ENCODE data around the gene ITPKC. TPM values are rescaled to one million over a fixed set of nuclear protein-coding genes. Genes with fewer than 3 reads are reported as not detected.

The ITPKC gene
- 11.5 TPM for polyA plus RNA-seq (2013, experiment 1 of 2)
- 9.0 TPM for polyA plus RNA-seq (2013, experiment 2 of 2)

DNA sequence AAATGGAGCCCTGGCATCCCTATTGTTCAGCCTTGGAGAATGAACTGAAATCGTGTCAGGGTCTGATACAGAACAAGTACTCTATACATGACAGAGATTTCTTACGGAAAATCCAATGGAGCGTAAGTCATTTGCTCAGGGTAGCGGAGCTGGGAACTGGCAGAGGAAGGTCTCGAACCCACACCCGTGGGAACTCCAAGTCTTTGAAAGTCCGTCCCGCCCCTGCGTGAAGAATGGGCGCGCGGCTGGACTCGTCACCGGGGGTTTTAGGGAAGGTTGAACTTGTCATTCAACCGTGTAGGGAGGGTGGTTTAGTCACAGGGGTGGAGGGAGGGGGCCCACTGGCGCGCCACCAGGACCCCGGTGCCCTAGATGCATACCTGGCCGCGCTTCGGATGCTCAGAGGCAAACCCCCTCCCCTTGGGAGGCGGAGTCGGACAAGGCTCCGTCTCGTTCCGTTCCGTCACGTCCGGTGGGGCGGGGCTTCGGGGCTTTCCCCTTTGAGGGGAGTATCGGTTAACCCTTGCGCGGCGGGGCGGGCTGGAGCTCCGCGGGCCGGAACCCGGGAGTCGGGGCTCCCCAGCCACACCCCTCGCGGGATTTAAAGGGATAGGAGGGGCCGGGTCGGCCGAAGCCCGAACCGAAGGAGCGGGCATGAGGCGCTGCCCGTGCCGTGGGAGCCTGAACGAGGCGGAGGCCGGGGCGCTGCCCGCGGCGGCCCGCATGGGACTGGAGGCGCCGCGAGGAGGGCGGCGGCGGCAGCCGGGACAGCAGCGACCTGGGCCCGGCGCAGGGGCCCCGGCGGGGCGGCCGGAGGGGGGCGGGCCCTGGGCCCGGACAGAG, at the start of gene ITPKC, which contains the start of gene COQ8B:
ITPKC (plus strand) TSS at position 631 of the 843 bp plus-strand sequence; CDS start at position 655, 24 bp downstream.
COQ8B (minus strand) TSS at position 405 of the 843 bp plus-strand sequence. CDS start 2,254 bp downstream, outside the sequence.
- Histone ChIP-seq H3K4me1 (ENCODE audit: control insufficient read depth, insufficient read depth, low read length, poor library complexity, severe bottlenecking) (peaks cover 14% of the 10 kb centered on the region), H3K36me3 (ENCODE audit: control insufficient read depth, insufficient read depth, low read length) (peaks cover 21% of the 10 kb centered on the region), H3K9me3 (ENCODE audit: control insufficient read depth, low read length) (no peaks in the 10 kb centered on the region), H3K27ac (ENCODE audit: low read depth, low read length, severe bottlenecking) (peak within 1 kb of the TSS; percentile 99), H3K4me3 (ENCODE audit: extremely low read depth, insufficient read depth, low read length, poor library complexity, severe bottlenecking) (peak within 1 kb of the TSS; percentile 76)
- 0 to 1% methylated on average over 49 to 56 of the region's 76 CpGs for WGBS, 2 experiments (ENCODE audit: insufficient coverage in 2 of 2)

DNA sequence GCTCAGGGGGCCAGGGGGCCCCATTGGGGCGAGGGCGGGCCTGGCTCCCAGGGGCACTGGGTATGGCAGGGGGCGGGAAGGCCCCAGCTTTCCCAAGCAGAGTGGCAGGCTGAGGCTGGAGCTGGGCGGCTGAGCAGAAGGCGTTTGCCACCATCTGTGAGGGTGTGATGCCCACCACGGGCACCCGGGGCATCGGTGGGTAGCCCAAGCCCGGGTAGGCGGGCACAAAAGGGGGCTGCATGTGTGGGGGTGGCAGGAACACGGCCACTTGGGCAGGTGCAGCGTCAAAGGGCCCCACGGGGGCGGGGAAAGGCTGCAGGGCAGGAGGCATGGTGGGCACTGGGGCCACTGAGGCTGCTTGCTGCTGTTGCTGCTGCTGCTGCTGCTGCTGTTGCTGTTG, 49.3 kb upstream of the ITPKC start:
- H3K4me1 ChIP-seq (ENCODE audit: control insufficient read depth, insufficient read depth, low read length, poor library complexity, severe bottlenecking): peaks cover 9% of the 10 kb centered on the region
- no peak overlapping the region for H3K4me3 ChIP-seq (ENCODE audit: extremely low read depth, insufficient read depth, low read length, poor library complexity, severe bottlenecking)
- no peak overlapping the region for H3K27ac ChIP-seq (ENCODE audit: low read depth, low read length, severe bottlenecking)
- H3K9me3 ChIP-seq (ENCODE audit: control insufficient read depth, low read length): peaks cover 4% of the 10 kb centered on the region
- H3K36me3 ChIP-seq (ENCODE audit: control insufficient read depth, insufficient read depth, low read length): peaks cover 55% of the 10 kb centered on the region
- 95 to 96% methylated on average over 12 to 14 of the region's 14 CpGs for WGBS, 2 experiments (ENCODE audit: insufficient coverage in 2 of 2)

DNA sequence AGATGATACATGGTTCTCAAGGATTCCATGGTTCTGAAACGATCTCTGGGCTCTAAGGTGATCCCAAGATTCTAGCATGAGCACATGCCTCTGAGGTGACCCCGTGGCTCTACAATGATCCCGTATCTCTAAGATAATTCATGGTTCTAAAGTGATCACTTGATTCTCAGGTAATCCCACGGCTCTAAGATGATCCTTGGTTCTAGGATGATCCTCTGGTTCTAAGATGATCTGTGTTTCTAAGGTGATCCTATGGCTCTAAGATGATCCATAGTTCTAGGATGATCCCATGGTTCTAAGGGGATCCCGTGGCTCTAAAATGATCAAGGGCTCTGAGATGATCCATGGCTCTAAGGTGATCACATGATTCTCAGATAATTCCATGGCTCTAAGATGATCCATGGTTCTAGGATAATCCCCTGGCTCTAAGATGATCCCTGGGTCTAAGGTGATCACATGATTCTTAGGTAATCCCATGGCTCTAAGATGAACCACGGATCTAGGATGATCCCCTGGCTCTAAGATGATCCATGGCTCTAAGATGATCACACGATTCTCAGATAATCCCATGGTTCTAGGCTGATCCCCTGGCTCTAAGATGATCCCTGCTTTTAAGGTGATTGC, 47.8 kb upstream of the ITPKC start:
- Histone ChIP-seq H3K36me3 (ENCODE audit: control insufficient read depth, insufficient read depth, low read length) (peaks cover 70% of the 10 kb centered on the region), H3K27ac (ENCODE audit: low read depth, low read length, severe bottlenecking) (no peak overlapping the region), H3K9me3 (ENCODE audit: control insufficient read depth, low read length) (peaks cover 4% of the 10 kb centered on the region), H3K4me3 (ENCODE audit: extremely low read depth, insufficient read depth, low read length, poor library complexity, severe bottlenecking) (no peak overlapping the region), H3K4me1 (ENCODE audit: control insufficient read depth, insufficient read depth, low read length, poor library complexity, severe bottlenecking) (peaks cover 1% of the 10 kb centered on the region)
- WGBS, 2 experiments (ENCODE audit: insufficient coverage in 2 of 2): 91 to 96% methylated on average over 7 of the region's 7 CpGs

DNA sequence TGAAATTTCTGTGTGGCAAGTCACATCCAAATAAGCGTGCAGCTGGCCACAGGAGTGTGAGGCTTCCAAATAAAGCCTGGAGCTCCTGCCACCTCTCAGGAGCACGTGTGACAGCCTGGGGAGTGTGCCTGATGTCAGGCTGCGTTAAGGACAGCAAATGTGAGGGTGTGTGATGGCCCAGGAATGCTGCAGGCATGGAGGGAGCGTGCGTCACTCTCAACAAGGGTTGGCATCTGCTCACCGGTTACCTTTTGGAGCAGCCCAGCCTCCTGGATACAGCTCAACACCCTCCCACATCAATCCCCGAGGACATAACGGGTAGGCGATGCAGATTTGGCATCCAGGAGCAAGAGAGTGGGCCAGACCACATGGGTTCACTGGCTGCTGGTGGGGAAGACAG, 45.5 kb upstream of the ITPKC start:
- Histone ChIP-seq H3K9me3 (ENCODE audit: control insufficient read depth, low read length) (peaks cover 4% of the 10 kb centered on the region), H3K4me1 (ENCODE audit: control insufficient read depth, insufficient read depth, low read length, poor library complexity, severe bottlenecking) (no peaks in the 10 kb centered on the region), H3K36me3 (ENCODE audit: control insufficient read depth, insufficient read depth, low read length) (peaks cover 91% of the 10 kb centered on the region), H3K27ac (ENCODE audit: low read depth, low read length, severe bottlenecking) (no peak overlapping the region), H3K4me3 (ENCODE audit: extremely low read depth, insufficient read depth, low read length, poor library complexity, severe bottlenecking) (no peak overlapping the region)
- WGBS, 2 experiments (ENCODE audit: insufficient coverage in 2 of 2): 93 to 98% methylated on average over 5 to 8 of the region's 9 CpGs

DNA sequence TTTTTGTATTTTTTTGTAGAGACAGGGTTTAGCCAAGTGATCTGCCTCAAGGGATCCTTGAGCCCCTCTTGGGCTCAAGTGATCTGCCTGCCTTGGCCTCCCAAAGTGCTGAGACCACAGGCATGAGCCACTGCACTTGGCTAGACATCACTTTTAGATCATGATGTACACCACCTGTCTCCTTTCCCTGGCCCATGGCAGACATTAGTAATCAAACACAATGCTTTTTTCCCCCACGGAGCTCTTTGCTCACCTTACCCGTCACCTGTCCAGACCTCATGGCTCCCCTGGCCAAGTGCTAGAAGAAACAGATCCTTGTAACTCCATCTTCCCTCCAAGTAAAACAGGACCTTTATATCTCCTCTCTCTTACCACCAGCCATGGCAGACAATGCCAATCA, 44.9 kb upstream of the ITPKC start:
- H3K4me3 ChIP-seq (ENCODE audit: extremely low read depth, insufficient read depth, low read length, poor library complexity, severe bottlenecking): no peak overlapping the region
- peaks cover 4% of the 10 kb centered on the region for H3K9me3 ChIP-seq (ENCODE audit: control insufficient read depth, low read length)
- H3K27ac ChIP-seq (ENCODE audit: low read depth, low read length, severe bottlenecking): no peak overlapping the region
- H3K36me3 ChIP-seq (ENCODE audit: control insufficient read depth, insufficient read depth, low read length): peaks cover 96% of the 10 kb centered on the region
- 83 to 90% methylated on average over 1 to 2 of the region's 2 CpGs for WGBS, 2 experiments (ENCODE audit: insufficient coverage in 2 of 2)
- H3K4me1 ChIP-seq (ENCODE audit: control insufficient read depth, insufficient read depth, low read length, poor library complexity, severe bottlenecking): no peaks in the 10 kb centered on the region

DNA sequence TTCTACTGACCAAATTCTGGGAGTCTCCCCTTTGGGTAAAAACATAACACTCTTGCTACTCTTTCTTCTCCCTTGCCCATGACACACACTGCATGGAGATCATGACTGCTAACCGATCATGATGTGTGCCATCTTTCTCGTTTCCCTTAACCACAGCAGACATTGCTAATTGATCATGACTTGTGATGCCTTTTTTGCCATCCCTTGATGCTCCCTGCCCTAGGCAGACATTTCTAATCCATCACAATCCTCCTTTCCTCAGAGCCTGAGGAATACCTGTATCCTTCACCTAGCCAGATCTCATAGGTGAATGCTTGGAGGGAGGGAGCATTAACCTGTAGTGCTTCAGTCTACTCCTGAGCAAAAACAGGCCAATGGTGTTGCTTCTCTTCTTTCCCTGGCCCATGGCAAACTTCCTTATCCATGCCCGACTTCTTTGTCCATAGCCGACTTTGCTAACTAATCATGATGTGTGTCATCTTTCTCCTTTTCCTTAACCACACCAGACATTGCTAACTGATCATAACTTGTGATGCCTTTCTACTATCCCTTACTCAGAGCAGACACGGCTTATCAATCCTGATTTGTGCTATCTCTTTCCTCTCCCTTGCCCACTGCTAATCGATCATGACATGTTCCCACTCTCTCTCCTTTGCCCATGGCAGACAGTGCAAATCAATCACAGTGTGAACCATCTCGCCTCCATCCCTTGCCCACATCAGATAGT, 44.2 kb upstream of the ITPKC start:
- Histone ChIP-seq H3K36me3 (ENCODE audit: control insufficient read depth, insufficient read depth, low read length) (peaks cover 96% of the 10 kb centered on the region), H3K4me3 (ENCODE audit: extremely low read depth, insufficient read depth, low read length, poor library complexity, severe bottlenecking) (no peak overlapping the region), H3K9me3 (ENCODE audit: control insufficient read depth, low read length) (peaks cover 4% of the 10 kb centered on the region), H3K27ac (ENCODE audit: low read depth, low read length, severe bottlenecking) (no peak overlapping the region), H3K4me1 (ENCODE audit: control insufficient read depth, insufficient read depth, low read length, poor library complexity, severe bottlenecking) (no peaks in the 10 kb centered on the region)
- WGBS, 2 experiments (ENCODE audit: insufficient coverage in 2 of 2): 94 to 95% methylated on average over 7 of the region's 7 CpGs

DNA sequence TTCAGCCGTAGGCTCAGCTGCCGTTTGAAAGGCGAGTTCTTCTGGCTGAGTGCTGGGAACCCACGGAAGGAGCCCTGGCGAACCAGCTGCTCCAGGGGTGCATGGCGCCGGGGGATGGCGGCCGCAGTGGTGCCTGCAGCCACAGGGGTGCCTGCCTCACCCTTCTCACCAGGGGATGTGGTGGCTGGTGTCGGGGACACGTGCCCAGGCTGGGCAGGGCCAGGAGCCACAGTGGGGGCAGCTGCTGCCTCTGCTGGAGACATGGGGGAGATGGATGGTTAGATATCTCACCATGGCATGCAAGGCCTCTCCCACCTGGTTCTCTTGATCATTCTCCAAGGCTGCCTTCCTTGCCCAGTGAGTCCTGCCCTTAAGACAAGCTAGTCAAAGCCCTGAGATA, 43.5 kb upstream of the ITPKC start:
- H3K27ac ChIP-seq (ENCODE audit: low read depth, low read length, severe bottlenecking): no peak overlapping the region
- H3K4me3 ChIP-seq (ENCODE audit: extremely low read depth, insufficient read depth, low read length, poor library complexity, severe bottlenecking): no peak overlapping the region
- H3K4me1 ChIP-seq (ENCODE audit: control insufficient read depth, insufficient read depth, low read length, poor library complexity, severe bottlenecking): no peaks in the 10 kb centered on the region
- peaks cover 4% of the 10 kb centered on the region for H3K9me3 ChIP-seq (ENCODE audit: control insufficient read depth, low read length)
- peaks cover 97% of the 10 kb centered on the region for H3K36me3 ChIP-seq (ENCODE audit: control insufficient read depth, insufficient read depth, low read length)
- 96 to 98% methylated on average over 8 to 9 of the region's 11 CpGs for WGBS, 2 experiments (ENCODE audit: insufficient coverage in 2 of 2)

DNA sequence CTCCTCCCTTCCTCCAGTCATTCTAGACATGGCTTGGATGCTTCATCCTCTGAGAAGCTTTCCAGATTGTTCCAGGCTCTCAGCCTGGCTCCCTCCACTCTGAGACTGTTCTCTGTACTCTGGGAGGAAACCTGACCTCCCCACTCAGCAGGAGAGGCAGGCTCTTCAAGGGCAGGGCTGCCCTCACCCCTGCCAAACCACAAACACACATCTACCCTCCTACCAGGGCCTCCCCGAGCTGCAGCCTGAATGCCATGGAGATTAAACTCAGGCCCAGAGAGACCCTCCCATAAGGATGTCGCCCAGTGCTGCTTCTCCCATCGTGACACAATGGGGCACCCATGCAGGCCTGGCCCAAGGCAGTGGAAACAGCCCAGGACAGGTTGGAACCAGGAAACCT, 42.6 kb upstream of the ITPKC start:
- no peak overlapping the region for H3K4me3 ChIP-seq (ENCODE audit: extremely low read depth, insufficient read depth, low read length, poor library complexity, severe bottlenecking)
- H3K27ac ChIP-seq (ENCODE audit: low read depth, low read length, severe bottlenecking): no peak overlapping the region
- WGBS, 2 experiments (ENCODE audit: insufficient coverage in 2 of 2): 90 to 96% methylated on average over 3 of the region's 3 CpGs
- peaks cover 4% of the 10 kb centered on the region for H3K9me3 ChIP-seq (ENCODE audit: control insufficient read depth, low read length)
- H3K36me3 ChIP-seq (ENCODE audit: control insufficient read depth, insufficient read depth, low read length): peaks cover 97% of the 10 kb centered on the region
- H3K4me1 ChIP-seq (ENCODE audit: control insufficient read depth, insufficient read depth, low read length, poor library complexity, severe bottlenecking): no peaks in the 10 kb centered on the region

DNA sequence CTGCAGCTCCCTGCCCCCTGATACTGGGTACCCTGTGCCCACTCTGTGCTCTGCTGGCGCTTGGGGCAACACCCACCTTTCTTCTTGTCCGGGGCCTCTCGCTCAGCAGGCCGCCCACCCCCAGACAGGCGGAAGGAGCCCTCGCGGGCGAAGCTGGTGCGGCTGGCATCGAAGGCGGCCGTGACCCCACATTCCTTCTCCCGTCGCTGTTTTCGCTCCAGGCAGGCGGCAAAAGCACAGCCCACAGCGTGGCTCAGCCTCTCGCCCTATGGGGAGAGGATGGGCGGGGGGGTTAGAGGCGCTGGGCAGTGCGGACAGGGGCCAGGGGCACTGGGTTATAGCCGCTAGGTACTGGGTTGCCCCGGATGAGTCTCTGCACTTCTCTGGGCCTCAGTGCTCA, 39.8 kb upstream of the ITPKC start:
- Histone ChIP-seq H3K4me1 (ENCODE audit: control insufficient read depth, insufficient read depth, low read length, poor library complexity, severe bottlenecking) (no peaks in the 10 kb centered on the region), H3K27ac (ENCODE audit: low read depth, low read length, severe bottlenecking) (no peak overlapping the region), H3K36me3 (ENCODE audit: control insufficient read depth, insufficient read depth, low read length) (peaks cover 96% of the 10 kb centered on the region), H3K9me3 (ENCODE audit: control insufficient read depth, low read length) (no peaks in the 10 kb centered on the region), H3K4me3 (ENCODE audit: extremely low read depth, insufficient read depth, low read length, poor library complexity, severe bottlenecking) (no peak overlapping the region)
- WGBS, 2 experiments (ENCODE audit: insufficient coverage in 2 of 2): 97 to 99% methylated on average over 21 to 23 of the region's 23 CpGs

DNA sequence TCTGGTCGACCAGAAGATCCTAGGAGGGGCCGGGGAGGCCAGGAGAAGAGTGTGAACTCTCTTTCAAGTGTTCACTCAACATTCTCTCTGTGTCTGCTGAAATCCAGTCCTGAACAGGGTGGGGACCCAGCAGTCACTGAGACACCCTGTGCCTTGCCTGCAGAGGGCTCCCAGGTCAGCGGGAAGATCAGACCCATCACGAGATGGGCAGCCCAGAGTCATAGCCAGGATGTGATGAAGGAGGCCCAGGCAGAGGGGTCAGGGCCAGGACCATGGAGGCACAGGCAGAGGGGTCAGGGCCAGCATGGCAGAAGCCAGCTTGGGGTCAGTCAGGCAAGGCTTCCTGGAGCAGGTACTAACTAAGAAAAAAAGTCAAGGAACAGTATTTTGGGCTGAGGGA, 35.9 kb upstream of the ITPKC start:
- Histone ChIP-seq H3K4me1 (ENCODE audit: control insufficient read depth, insufficient read depth, low read length, poor library complexity, severe bottlenecking) (no peaks in the 10 kb centered on the region), H3K9me3 (ENCODE audit: control insufficient read depth, low read length) (no peaks in the 10 kb centered on the region), H3K27ac (ENCODE audit: low read depth, low read length, severe bottlenecking) (no peak overlapping the region), H3K36me3 (ENCODE audit: control insufficient read depth, insufficient read depth, low read length) (peaks cover 88% of the 10 kb centered on the region), H3K4me3 (ENCODE audit: extremely low read depth, insufficient read depth, low read length, poor library complexity, severe bottlenecking) (no peak overlapping the region)
- WGBS, 2 experiments (ENCODE audit: insufficient coverage in 2 of 2): 91 to 96% methylated on average over 4 of the region's 4 CpGs
